GM12891 (cell line): ENCODE results near the gene TRAF6.

Experiments
- POLR2A ChIP-seq: IDR thresholded peaks from 2 replicates; pipeline ENCODE4 v1.6.1; 2011; ENCODE audit warnings: low read depth, low read length, control low read depth
- POLR2AphosphoS5 ChIP-seq: IDR thresholded peaks from 2 replicates; pipeline ENCODE4 v1.6.1; 2011; ENCODE audit warnings: low read depth, low read length, control low read depth
- POU2F2 ChIP-seq: IDR thresholded peaks from 2 replicates; pipeline ENCODE4 v1.6.1; 2011; ENCODE audit warnings: low read depth, mild to moderate bottlenecking, control low read depth, low read length, moderate library complexity
- SPI1 ChIP-seq: IDR thresholded peaks from 2 replicates; pipeline ENCODE4 v1.6.1; 2011; ENCODE audit warnings: low read depth, low read length, control low read depth
- TAF1 ChIP-seq: IDR thresholded peaks from 2 replicates; pipeline ENCODE4 v1.6.1; 2011; ENCODE audit warnings: low read depth, low read length, control low read depth

GRCh38 chr11:36446135-36446534 is 63.9 kb downstream of the TRAF6 start:
- no peak for TF ChIP-seq POLR2AphosphoS5
- no peak for TF ChIP-seq TAF1
- no peak for TF ChIP-seq POLR2A
- no peak for TF ChIP-seq POU2F2
- no peak for TF ChIP-seq SPI1
